Nephron (organoid): ENCODE results near the gene TJP3.

Experiments used
- H3K27ac Mint-ChIP-seq, 3 experiments: 2 replicates each; pipeline ENCODE4 v1.8.0; 2020; ENCODE audit warnings: mixed read lengths in 3 of 3, mild to moderate bottlenecking in 2 of 3, moderate library complexity in 1 of 3
- H3K27me3 Mint-ChIP-seq: 2 replicates; pipeline ENCODE4 v1.8.0; 2021; ENCODE audit warnings: low read depth, mild to moderate bottlenecking, moderate library complexity, mixed read lengths
- H3K36me3 Mint-ChIP-seq: 2 replicates; pipeline ENCODE4 v1.8.0; 2020; ENCODE audit warnings: low read depth, mixed read lengths
- H3K4me1 Mint-ChIP-seq: 2 replicates; pipeline ENCODE4 v1.8.0; 2020; ENCODE audit warnings: mixed read lengths
- H3K4me3 Mint-ChIP-seq, 3 experiments: 2 replicates each; pipeline ENCODE4 v1.8.0; 2020; ENCODE audit warnings: mild to moderate bottlenecking in 3 of 3, mixed read lengths in 3 of 3, moderate library complexity in 2 of 3
- H3K9me3 Mint-ChIP-seq: 2 replicates; pipeline ENCODE4 v1.8.0; 2020; ENCODE audit warnings: mixed read lengths
- CTCF ChIP-seq, 3 experiments: fragments of 200-600 bp; sonication (generic); IDR thresholded peaks; one replicate each; pipeline ENCODE4 v1.5.0; 2021; ENCODE audit warnings: antibody characterized with exemption in 3 of 3; ENCODE audit not compliant: unreplicated experiment in 3 of 3

The TJP3 gene

DNA sequence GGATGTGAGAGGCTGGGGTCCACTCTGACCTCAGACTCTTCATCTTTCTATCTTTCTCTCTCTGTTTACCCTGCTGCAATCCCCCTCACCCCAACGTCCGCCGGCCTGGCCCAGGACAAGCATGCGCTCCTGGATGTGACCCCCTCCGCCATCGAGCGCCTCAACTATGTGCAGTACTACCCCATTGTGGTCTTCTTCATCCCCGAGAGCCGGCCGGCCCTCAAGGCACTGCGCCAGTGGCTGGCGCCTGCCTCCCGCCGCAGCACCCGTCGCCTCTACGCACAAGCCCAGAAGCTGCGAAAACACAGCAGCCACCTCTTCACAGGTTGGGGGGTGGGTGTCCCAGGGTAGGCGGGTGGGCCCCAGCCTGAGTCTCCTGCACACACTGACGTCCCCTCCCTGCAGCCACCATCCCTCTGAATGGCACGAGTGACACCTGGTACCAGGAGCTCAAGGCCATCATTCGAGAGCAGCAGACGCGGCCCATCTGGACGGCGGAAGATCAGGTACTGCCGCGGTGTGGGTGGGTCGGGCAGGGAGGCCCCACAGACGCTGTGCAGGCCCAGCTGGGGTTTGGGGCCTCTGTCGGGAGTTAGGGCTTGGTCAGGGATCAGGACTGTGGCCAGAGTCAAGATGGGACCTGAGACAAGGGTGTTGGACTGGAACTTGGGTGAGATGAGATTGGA is 38.3 kb downstream of the TJP3 start:
- TF ChIP-seq CTCF (IDR thresholded peaks at IDR 0.05; ENCODE audit: unreplicated experiment in 3 of 3), result no peak
- Mint-ChIP-seq H3K27ac (no peak overlapping the region), H3K27me3 (peaks cover 8% of the 10 kb centered on the region), H3K4me3 (no peak overlapping the region), H3K4me1 (no peaks in the 10 kb centered on the region), H3K9me3 (no peaks in the 10 kb centered on the region), H3K36me3 (peaks cover 5% of the 10 kb centered on the region)

DNA sequence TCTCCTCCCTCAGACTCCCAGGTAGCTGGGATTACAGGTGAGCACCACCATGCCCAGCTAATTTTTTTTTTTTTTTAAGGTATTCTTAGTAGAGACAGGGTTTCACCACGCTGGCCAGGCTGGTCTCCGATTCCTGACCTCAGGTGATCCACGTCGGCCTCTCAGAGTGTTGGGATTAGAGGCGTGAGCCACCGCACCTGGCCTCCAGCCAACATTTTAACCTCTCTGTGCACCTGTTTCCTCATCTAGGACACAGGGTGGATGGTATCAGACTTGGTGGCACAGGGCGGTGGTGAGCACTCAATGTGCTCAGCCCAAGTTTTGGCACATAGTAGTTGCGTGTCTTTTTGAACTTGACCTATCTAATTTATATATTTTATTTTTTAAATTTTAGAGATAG is 40.8 kb downstream of the TJP3 start:
- Mint-ChIP-seq H3K9me3 (no peaks in the 10 kb centered on the region), H3K4me3 (no peak overlapping the region), H3K36me3 (peaks cover 14% of the 10 kb centered on the region), H3K27ac (no peak overlapping the region), H3K4me1 (no peaks in the 10 kb centered on the region), H3K27me3 (peaks cover 5% of the 10 kb centered on the region)
- TF ChIP-seq CTCF (IDR thresholded peaks at IDR 0.05; ENCODE audit: unreplicated experiment in 3 of 3), result no peak

DNA sequence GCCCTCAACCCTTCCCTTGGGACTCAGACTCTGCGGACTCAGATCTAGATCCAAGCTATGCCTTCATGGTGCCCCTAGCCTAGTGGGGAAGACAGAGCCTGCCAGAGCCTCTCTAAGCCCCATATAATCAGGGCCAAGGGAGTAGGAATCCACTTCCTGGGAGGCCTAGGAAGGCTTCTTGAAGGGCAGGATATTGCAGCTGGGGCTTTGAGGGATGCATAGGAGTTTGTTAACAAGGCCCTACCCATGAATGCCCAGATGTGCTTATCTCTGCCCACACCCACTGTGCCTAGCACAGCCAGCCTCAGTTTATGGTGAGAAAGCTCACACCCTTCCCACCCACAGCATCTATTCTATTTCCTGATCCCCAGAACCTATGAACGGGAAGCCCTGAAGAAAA is 42.0 kb downstream of the TJP3 start:
- H3K27ac Mint-ChIP-seq, result no peak overlapping the region
- no peak overlapping the region for H3K4me3 Mint-ChIP-seq
- H3K36me3 Mint-ChIP-seq, result peaks cover 20% of the 10 kb centered on the region
- peaks cover 5% of the 10 kb centered on the region for H3K27me3 Mint-ChIP-seq
- no peaks in the 10 kb centered on the region for H3K4me1 Mint-ChIP-seq
- TF ChIP-seq CTCF (IDR thresholded peaks at IDR 0.05; ENCODE audit: unreplicated experiment in 3 of 3), result no peak
- no peaks in the 10 kb centered on the region for H3K9me3 Mint-ChIP-seq

GRCh38 chr19:3751236-3751635 is 43.1 kb downstream of the TJP3 start:
- Mint-ChIP-seq H3K27ac (no peak overlapping the region), H3K27me3 (peaks cover 4% of the 10 kb centered on the region), H3K4me3 (no peak overlapping the region), H3K9me3 (no peaks in the 10 kb centered on the region), H3K4me1 (no peaks in the 10 kb centered on the region), H3K36me3 (peaks cover 25% of the 10 kb centered on the region)
- no peak for TF ChIP-seq CTCF (IDR thresholded peaks at IDR 0.05; ENCODE audit: unreplicated experiment in 3 of 3)

- Mint-ChIP-seq H3K36me3 (peaks cover 28% of the 10 kb centered on the region), H3K4me3 (no peak overlapping the region), H3K27me3 (no peaks in the 10 kb centered on the region), H3K4me1 (no peaks in the 10 kb centered on the region), H3K9me3 (no peaks in the 10 kb centered on the region), H3K27ac (no peak overlapping the region)
- TF ChIP-seq CTCF (IDR thresholded peaks at IDR 0.05; ENCODE audit: unreplicated experiment in 3 of 3), result no peak
Observed at GRCh38 chr19:3752492-3752891, 44.3 kb downstream of the TJP3 start.
